H1 (cell line): ENCODE data around the gene CCP110. TPM values are rescaled to one million over a fixed set of nuclear protein-coding genes. Genes with fewer than 3 reads are reported as not detected.

ENCODE experiments used
- CTCF ChIA-PET: fragments of 300-600 bp; sonication (Branson Sonifier 250); formaldehyde crosslinking; loops from one replicate; lab custom pipeline; 2021; ENCODE audit not compliant: partially characterized antibody; lab: Charles Lee
- POLR2A ChIA-PET: fragments of 300-600 bp; sonication (Branson Sonifier 250); formaldehyde crosslinking; loops from one replicate; lab custom pipeline; 2021; ENCODE audit warnings: inconsistent platforms; ENCODE audit not compliant: partially characterized antibody; lab: Charles Lee
- DNase-seq, 2 experiments: peaks; one replicate each; pipeline versions ENCODE4 v3.0.0 to v3.0.0-alpha.2; 2010 to 2022; ENCODE audit warnings: low spot score in 2 of 2, low read depth in 1 of 2, mixed read lengths in 1 of 2
- FAIRE-seq: peaks from 2 replicates; lab custom pipeline; 2011; peaks lifted over from hg19 to GRCh38; lab: Jason Lieb, UNC
- H2AFZ ChIP-seq: 2 replicates; pipeline ENCODE4 v1.8.1; 2012; ENCODE audit warnings: low read length, inconsistent platforms
- H2AK5ac ChIP-seq: 2 replicates; pipeline ENCODE4 v1.6.1; 2013; ENCODE audit warnings: low read depth, low read length
- H2BK120ac ChIP-seq: replicated peaks from 2 replicates; pipeline ENCODE3; 2013; ENCODE audit warnings: low read depth, low read length, inconsistent platforms
- H2BK12ac ChIP-seq: 2 replicates; pipeline ENCODE4 v1.6.1; 2013; ENCODE audit warnings: low read depth, low read length
- H2BK15ac ChIP-seq: 2 replicates; pipeline ENCODE4 v1.6.1; 2013; ENCODE audit warnings: low read length
- H2BK20ac ChIP-seq: 2 replicates; pipeline ENCODE4 v1.6.1; 2013; ENCODE audit warnings: low read length
- H2BK5ac ChIP-seq: 2 replicates; pipeline ENCODE4 v1.6.1; 2013; ENCODE audit warnings: low read depth, low read length
- H3K14ac ChIP-seq: 2 replicates; pipeline ENCODE4 v1.6.1; 2013; ENCODE audit warnings: inconsistent platforms; ENCODE audit not compliant: insufficient read length
- H3K18ac ChIP-seq: 2 replicates; pipeline ENCODE4 v1.6.1; 2013; ENCODE audit warnings: low read length; ENCODE audit errors: extremely low read depth
- H3K23ac ChIP-seq: 2 replicates; pipeline ENCODE4 v1.6.1; 2013; ENCODE audit warnings: inconsistent platforms; ENCODE audit not compliant: insufficient read length
- H3K23me2 ChIP-seq: 2 replicates; pipeline ENCODE4 v1.6.1; 2013; ENCODE audit warnings: low read depth, low read length
- H3K27ac ChIP-seq: 2 replicates; pipeline ENCODE4 v1.6.1; 2011; ENCODE audit warnings: low read depth, low read length, inconsistent platforms
- H3K27me3 ChIP-seq, 4 experiments: replicated peaks in 1 of 4; 1 replicate in 1 of 4; 2 replicates in 3 of 4; pipeline versions ENCODE4 v1.6.1 to v1.8.1; 2011 to 2013; ENCODE audit warnings: low read length in 3 of 4, mild to moderate bottlenecking in 3 of 4, inconsistent platforms in 2 of 4, mixed read lengths in 2 of 4, moderate library complexity in 1 of 4; ENCODE audit not compliant: control insufficient read depth in 3 of 4, insufficient read depth in 3 of 4; ENCODE audit errors: extremely low read depth in 1 of 4
- H3K36me3 ChIP-seq, 4 experiments: 2 replicates each; pipeline versions ENCODE4 v1.6.1 to v1.8.1; 2011 to 2013; ENCODE audit warnings: mild to moderate bottlenecking in 4 of 4, low read length in 3 of 4, moderate library complexity in 2 of 4, control low read depth in 1 of 4, inconsistent platforms in 1 of 4; ENCODE audit not compliant: insufficient read depth in 4 of 4, control insufficient read depth in 2 of 4
- H3K4ac ChIP-seq: replicated peaks from 2 replicates; pipeline ENCODE3; 2013; ENCODE audit warnings: low read length, low read depth, mixed read lengths, inconsistent platforms; ENCODE audit not compliant: insufficient read length
- H3K4me1 ChIP-seq, 4 experiments: replicated peaks in 1 of 4; 1 replicate in 1 of 4; 2 replicates in 3 of 4; pipeline versions ENCODE4 v1.6.1 to v1.8.1; 2011 to 2013; ENCODE audit warnings: low read length in 3 of 4, inconsistent platforms in 2 of 4, mixed read lengths in 1 of 4; ENCODE audit not compliant: insufficient read depth in 4 of 4, control insufficient read depth in 3 of 4
- H3K4me2 ChIP-seq, 2 experiments: 2 replicates each; pipeline versions ENCODE4 v1.6.1 to v1.8.1; 2011 to 2013; ENCODE audit warnings: low read depth in 2 of 2, low read length in 2 of 2, control low read depth in 1 of 2, inconsistent platforms in 1 of 2, mild to moderate bottlenecking in 1 of 2; ENCODE audit not compliant: insufficient read depth in 1 of 2
- H3K4me3 ChIP-seq, 4 experiments: fragments of 200-600, 300-600 bp in 1 of 4; sonication (generic), shearing (Covaris generic), sonication (Bioruptor Twin) in 1 of 4; 2 replicates each; pipeline versions ENCODE4 v1.5.1 to v1.8.1; 2011 to 2016; ENCODE audit warnings: low read length in 4 of 4, low read depth in 3 of 4, control low read depth in 2 of 4, inconsistent platforms in 2 of 4, mild to moderate bottlenecking in 2 of 4, mixed read lengths in 1 of 4, moderate library complexity in 1 of 4; ENCODE audit not compliant: insufficient read depth in 2 of 4; ENCODE audit errors: extremely low read depth in 1 of 4
- H3K56ac ChIP-seq: replicated peaks from 2 replicates; pipeline ENCODE3; 2013; ENCODE audit warnings: low read depth, mild to moderate bottlenecking, mixed read lengths, low read length, inconsistent platforms; ENCODE audit not compliant: insufficient read length
- H3K79me1 ChIP-seq: 2 replicates; pipeline ENCODE4 v1.6.1; 2013; ENCODE audit warnings: low read depth, low read length, control low read depth
- H3K79me2 ChIP-seq, 2 experiments: 2 replicates each; pipeline versions ENCODE4 v1.6.1 to v1.8.1; 2012 to 2013; ENCODE audit warnings: low read length in 2 of 2, mild to moderate bottlenecking in 2 of 2, inconsistent platforms in 1 of 2; ENCODE audit not compliant: insufficient read depth in 2 of 2, control insufficient read depth in 1 of 2
- H3K9ac ChIP-seq, 4 experiments: replicated peaks in 1 of 4; 1 replicate in 1 of 4; 2 replicates in 3 of 4; pipeline versions ENCODE4 v1.6.1 to v1.8.1; 2011 to 2013; ENCODE audit warnings: low read depth in 3 of 4, low read length in 3 of 4, control low read depth in 2 of 4, mild to moderate bottlenecking in 2 of 4, moderate library complexity in 2 of 4, inconsistent platforms in 1 of 4; ENCODE audit errors: extremely low read depth in 1 of 4
- H3K9me3 ChIP-seq, 2 experiments: 2 replicates each; pipeline versions ENCODE4 v1.6.1 to v1.8.1; 2012 to 2013; ENCODE audit warnings: mild to moderate bottlenecking in 2 of 2, moderate library complexity in 2 of 2, control low read depth in 1 of 2, inconsistent platforms in 1 of 2, low read depth in 1 of 2, low read length in 1 of 2, mixed read lengths in 1 of 2; ENCODE audit not compliant: insufficient read depth in 2 of 2
- H4K20me1 ChIP-seq, 2 experiments: replicated peaks in 1 of 2; 2 replicates each; pipeline versions ENCODE3 to v1.8.1; 2011 to 2013; ENCODE audit warnings: inconsistent platforms in 2 of 2, low read length in 2 of 2, mild to moderate bottlenecking in 1 of 2; ENCODE audit not compliant: insufficient read depth in 2 of 2, control insufficient read depth in 1 of 2
- H4K5ac ChIP-seq: 2 replicates; pipeline ENCODE4 v1.6.1; 2013; ENCODE audit warnings: low read length, low read depth, mixed read lengths, inconsistent platforms; ENCODE audit not compliant: insufficient read length
- H4K8ac ChIP-seq: 2 replicates; pipeline ENCODE4 v1.8.0; 2013; ENCODE audit warnings: mild to moderate bottlenecking, moderate library complexity, low read length, inconsistent platforms; ENCODE audit not compliant: insufficient read depth; ENCODE audit errors: extremely low read depth
- H4K91ac ChIP-seq: replicated peaks from 2 replicates; pipeline ENCODE3; 2013; ENCODE audit warnings: low read length, mixed read lengths, inconsistent platforms; ENCODE audit not compliant: insufficient read length
- BCL11A ChIP-seq, 2 experiments: IDR thresholded peaks; one replicate each; pipeline ENCODE4 v1.6.1; 2011; ENCODE audit warnings: low read depth in 2 of 2, low read length in 2 of 2, mild to moderate bottlenecking in 2 of 2
- BRCA1 ChIP-seq: IDR thresholded peaks from 2 replicates; pipeline ENCODE4 v1.6.1; 2012; ENCODE audit warnings: low read depth, low read length, improper control_type of control experiment
- CBX8 ChIP-seq: fragments of 300-800, 300-1000 bp; sonication (generic); IDR thresholded peaks from 2 replicates; pipeline ENCODE4 v1.7.1; 2016; ENCODE audit warnings: low read depth, low read length, borderline replicate concordance
- HDAC2 ChIP-seq, 2 experiments: fragments of 300-600 bp in 1 of 2; sonication (generic) in 1 of 2; IDR thresholded peaks; 2 replicates each; pipeline ENCODE4 v1.6.1; 2011 to 2012; ENCODE audit warnings: low read depth in 2 of 2, low read length in 2 of 2, mild to moderate bottlenecking in 2 of 2, moderate library complexity in 2 of 2, borderline replicate concordance in 1 of 2, inconsistent platforms in 1 of 2
- JUN ChIP-seq: IDR thresholded peaks from 2 replicates; pipeline ENCODE4 v1.6.1; 2011; ENCODE audit warnings: low read depth, mild to moderate bottlenecking, improper control_type of control experiment, low read length
- KDM1A ChIP-seq: fragments of 200-600, 300-600 bp; sonication (generic); IDR thresholded peaks from 2 replicates; pipeline ENCODE4 v1.7.1; 2016; ENCODE audit warnings: mild to moderate bottlenecking, low read length, borderline replicate concordance
- MAFK ChIP-seq: IDR thresholded peaks from 2 replicates; pipeline ENCODE4 v1.6.1; 2012; ENCODE audit warnings: low read depth, mild to moderate bottlenecking, improper control_type of control experiment, low read length
- NANOG ChIP-seq: IDR thresholded peaks from 2 replicates; pipeline ENCODE4 v1.6.1; 2011; ENCODE audit warnings: low read length, low read depth, mild to moderate bottlenecking, inconsistent platforms; ENCODE audit not compliant: insufficient read depth, poor library complexity, severe bottlenecking
- RFX5 ChIP-seq: IDR thresholded peaks from 2 replicates; pipeline ENCODE4 v1.6.1; 2011; ENCODE audit warnings: low read depth, low read length, improper control_type of control experiment, borderline replicate concordance
- SIRT6 ChIP-seq: IDR thresholded peaks from one replicate; pipeline ENCODE4 v1.7.1; 2012; ENCODE audit warnings: low read length, inconsistent platforms
- SP4 ChIP-seq: IDR thresholded peaks from 2 replicates; pipeline ENCODE4 v1.6.1; 2012; ENCODE audit warnings: low read length, inconsistent platforms
- SUZ12 ChIP-seq: fragments of 200-600 bp; sonication (generic); IDR thresholded peaks from 2 replicates; pipeline ENCODE4 v1.6.1; 2012; ENCODE audit warnings: mild to moderate bottlenecking, inconsistent platforms, low read length, moderate library complexity, mixed read lengths
- TAF1 ChIP-seq: IDR thresholded peaks from 2 replicates; pipeline ENCODE4 v1.6.1; 2011; ENCODE audit warnings: mild to moderate bottlenecking, low read depth, low read length
- TAF7 ChIP-seq: optimal IDR thresholded peaks from 2 replicates; pipeline ENCODE3; 2011; ENCODE audit warnings: low read depth, mild to moderate bottlenecking, inconsistent platforms, low read length, moderate library complexity, borderline replicate concordance
- WGBS, 2 experiments: shearing (Covaris generic) in 1 of 2; methylation state at CpG; one replicate each; pipeline versions ENCODE4 v1.1.6 to v1.1.7; 2013 to 2015; ENCODE audit warnings: low lambda C conversion rate in 2 of 2, mixed read lengths in 2 of 2, inconsistent platforms in 1 of 2, low coverage in 1 of 2, missing lambda C conversion rate in 1 of 2; ENCODE audit not compliant: insufficient replicate concordance in 2 of 2, insufficient coverage in 1 of 2, insufficient read length in 1 of 2; ENCODE audit errors: extremely low coverage in 1 of 2, missing lambda C conversion rate in 1 of 2; 5-methylcytosine and 5-hydroxymethylcytosine counted together
- polyA plus RNA-seq, 7 experiments: library from polyadenylated mRNA; depleted of rRNA in 3 of 7; stranded (reverse) in 5 of 7; unstranded in 2 of 7; fragments of >200 nt in 5 of 7; fragments of 200-250 nt in 2 of 7; gene quantifications; 1 replicate in 5 of 7; 2 replicates in 1 of 7; 4 replicates in 1 of 7; pipeline versions ENCODE4 v1.2.1 to v1.2.3, GENCODE V29; 2011 to 2013; ENCODE audit warnings: missing spikeins in 2 of 7, mixed read lengths in 2 of 7
- total RNA-seq: library from RNA; stranded (reverse); fragmentation: NEBNext Ultra II Directional; extraction: Animal tissue kit (Norgen Biotek cat#: 25700); gene quantifications from 2 replicates; pipeline ENCODE4 v1.2.1, GENCODE V29; 2021

Gene CCP110
- total and polyA plus RNA-seq, 2 of the 8 experiments (the other 6 are each of a cell fraction or from before 2014, with no cell fraction given) = 3.2 to 19.8 TPM

GRCh38 chr16:19563377-19563776 is 39.6 kb downstream of the CCP110 start:
- FAIRE-seq = no peak
- Histone ChIP-seq H3K4me2 (no peak overlapping the region), H3K36me3 (peaks cover 0 to 13% (median 6%) of the 10 kb centered on the region in 4 experiments; a peak in 4 of 8 replicates), H3K9ac (no peak overlapping the region), H4K5ac (no peak overlapping the region), H3K27ac (no peak overlapping the region), H3K23me2 (no peaks in the 10 kb centered on the region), H2BK12ac (no peak overlapping the region), H3K14ac (no peak overlapping the region), H4K20me1 (peaks cover 0 to 2% of the 10 kb centered on the region in 2 experiments), H4K8ac (no peak overlapping the region), H3K79me2 (peaks cover 0 to 6% of the 10 kb centered on the region in 2 experiments; a peak in 1 of 4 replicates), H3K4ac (no peak overlapping the region), H3K4me1 (peaks cover 0 to 4% (median 3%) of the 10 kb centered on the region in 4 experiments; a peak in 3 of 7 replicates), H2AFZ (no peak overlapping the region), H3K23ac (no peak overlapping the region), H2BK120ac (no peak overlapping the region), H3K18ac (no peak overlapping the region), H3K27me3 (no peaks in the 10 kb centered on the region), H2BK20ac (no peak overlapping the region), H3K9me3 (0 out of 4 replicates have a peak, but pooled peaks cover 0 to 3% of the 10 kb centered on the region in 2 experiments), H2AK5ac (no peak overlapping the region), H3K56ac (no peak overlapping the region), H4K91ac (no peak overlapping the region), H2BK5ac (no peak overlapping the region), H2BK15ac (no peak overlapping the region), H3K4me3 (no peak overlapping the region), H3K79me1 (peaks cover 3% of the 10 kb centered on the region; the same call in 1 of the 2 replicates)
- DNase-seq = no peak
- CTCF ChIA-PET = interaction anchor here (0.6 to 1.4 kb wide), 8 partner anchors 8 to 1175 kb away, joined by 3 to 7 read pairs (median 3); partner anchors contain the start of gene VPS35L
- POLR2A ChIA-PET = interaction anchor here (1.1 kb wide), 1 partner anchor 8 kb away, joined by 3 read pairs; the partner anchor contains the start of gene VPS35L
- WGBS, 2 experiments = 82% methylated on average over 4 of the region's 4 CpGs; no CpG with 5 or more reads in 1 of the 2 experiments
- no peak for TF ChIP-seq BCL11A (IDR thresholded peaks at IDR 0.05; ENCODE audit: low read depth in 2 of 2, low read length in 2 of 2)
- TF ChIP-seq BRCA1 = no peak
- no peak for TF ChIP-seq SIRT6
- TF ChIP-seq CBX8 = no peak
- no peak for TF ChIP-seq RFX5
- no peak for TF ChIP-seq TAF1
- no peak for TF ChIP-seq MAFK
- TF ChIP-seq TAF7 = no peak
- no peak for TF ChIP-seq SP4
- TF ChIP-seq HDAC2 (IDR thresholded peaks at IDR 0.05; ENCODE audit: borderline replicate concordance in 1 of 2, low read depth in 2 of 2, low read length in 2 of 2) = no peak
- no peak for TF ChIP-seq SUZ12
- no peak for TF ChIP-seq KDM1A
- TF ChIP-seq NANOG = no peak
- TF ChIP-seq JUN = no peak
